CD4-positive, alpha-beta T cell (primary cell): ENCODE data around the gene RPL7L1. TPM values are rescaled to one million over a fixed set of nuclear protein-coding genes. Genes with fewer than 3 reads are reported as not detected.
A peak's percentile ranks its signal among the peaks of the same experiment; 100 is the strongest.

ENCODE experiments used
- ATAC-seq: fragments of 200-7000 bp; cut with Tn5 transposase; one replicate; pipeline ENCODE4 v1.10.0; 2022; ENCODE audit warnings: mild to moderate bottlenecking; ENCODE audit not compliant: poor library complexity
- CTCF ChIA-PET: fragments of 350-600 bp; sonication (Branson Sonifier 250); formaldehyde crosslinking; loops from one replicate; lab custom pipeline; 2021; ENCODE audit warnings: antibody characterized with exemption, inconsistent platforms; lab: Charles Lee
- POLR2A ChIA-PET: fragments of 350-600 bp; sonication (Branson Sonifier 250); formaldehyde crosslinking; loops from one replicate; lab custom pipeline; 2021; ENCODE audit warnings: antibody characterized with exemption, inconsistent platforms; lab: Charles Lee
- DNase-seq, 14 experiments: peaks; one replicate each; pipeline ENCODE4 v3.0.0-alpha.2; 2013 to 2020; ENCODE audit warnings: mixed read lengths in 2 of 14
- H3K27ac ChIP-seq, 2 donors: one replicate each; pipeline versions ENCODE4 v1.5.1 to v1.7.0; 2013; ENCODE audit warnings: low read length in 2 of 2, low read depth in 1 of 2, mild to moderate bottlenecking in 1 of 2
- H3K27me3 ChIP-seq, 2 experiments: 1 replicate in 1 of 2; 2 replicates in 1 of 2; pipeline versions ENCODE4 v1.6.1 to v1.7.0; 2013; ENCODE audit warnings: low read length in 2 of 2, control low read depth in 1 of 2, mild to moderate bottlenecking in 1 of 2, moderate library complexity in 1 of 2; ENCODE audit not compliant: insufficient read depth in 2 of 2, control insufficient read depth in 1 of 2
- H3K36me3 ChIP-seq: one replicate; pipeline ENCODE4 v1.6.1; 2013; ENCODE audit warnings: low read length, control low read depth; ENCODE audit not compliant: insufficient read depth
- H3K4me1 ChIP-seq: one replicate; pipeline ENCODE4 v1.6.1; 2013; ENCODE audit warnings: low read length, control low read depth; ENCODE audit not compliant: insufficient read depth
- H3K4me3 ChIP-seq: one replicate; pipeline ENCODE4 v1.5.1; 2013; ENCODE audit warnings: mild to moderate bottlenecking, low read length, moderate library complexity
- H3K9me3 ChIP-seq, 2 experiments: 1 replicate in 1 of 2; 2 replicates in 1 of 2; pipeline versions ENCODE4 v1.6.1 to v1.7.0; 2013; ENCODE audit warnings: low read length in 2 of 2, mild to moderate bottlenecking in 2 of 2, control low read depth in 1 of 2, moderate library complexity in 1 of 2; ENCODE audit not compliant: control insufficient read depth in 1 of 2, insufficient read depth in 1 of 2
- H3K27ac Mint-ChIP-seq: one replicate; pipeline ENCODE4 v1.8.0; 2020; ENCODE audit warnings: mixed read lengths
- H3K27me3 Mint-ChIP-seq: one replicate; pipeline ENCODE4 v1.8.0; 2021; ENCODE audit warnings: mixed read lengths
- H3K36me3 Mint-ChIP-seq: one replicate; pipeline ENCODE4 v1.8.0; 2021; ENCODE audit warnings: low read depth, mixed read lengths
- H3K4me1 Mint-ChIP-seq: one replicate; pipeline ENCODE4 v1.8.0; 2021; ENCODE audit warnings: low read depth, mixed read lengths
- H3K4me3 Mint-ChIP-seq: one replicate; pipeline ENCODE4 v1.8.0; 2020; ENCODE audit warnings: mild to moderate bottlenecking, mixed read lengths
- H3K9me3 Mint-ChIP-seq: one replicate; pipeline ENCODE4 v1.8.0; 2020; ENCODE audit warnings: mixed read lengths
- CTCF ChIP-seq: fragments of 200-600 bp; IDR thresholded peaks from one replicate; pipeline ENCODE4 v1.8.0; 2022; ENCODE audit warnings: antibody characterized with exemption, mild to moderate bottlenecking
- intact Hi-C, 2 experiments: fragments of 100-400 bp; cut with DNase I in 1 of 2; cut with micrococcal nuclease in 1 of 2; formaldehyde crosslinking; loops; one replicate each; pipeline versions ENCODE4 v1.15.1 to v1.9.0; 2023 to 2025; cut with DNase I, micrococcal nuclease
- total RNA-seq, 174 experiments: library from RNA in 2 of 174; stranded (reverse) in 2 of 174; gene quantifications; one replicate each; pipeline ENCODE4 v1.2.3 and lab custom pipeline; 2021 to 2026

RPL7L1 gene
- total RNA-seq, 2 experiments from 2014 or later: 76.1 TPM

GRCh38 chr6:42870145-42870936 lies 9.1 kb upstream of the RPL7L1 start:
- DNase-seq (no peak), ATAC-seq (no peak)
- no peaks in the 10 kb centered on the region for H3K9me3 Mint-ChIP-seq
- H3K27ac Mint-ChIP-seq: peak overlapping the region; percentile 42
- Histone ChIP-seq H3K27ac (no peak overlapping the region), H3K9me3 (no peaks in the 10 kb centered on the region), H3K36me3 (peaks cover 34% of the 10 kb centered on the region), H3K4me1 (no peaks in the 10 kb centered on the region), H3K27me3 (no peaks in the 10 kb centered on the region), H3K4me3 (no peak overlapping the region)
- intact Hi-C loops: no loop called here
- no peaks in the 10 kb centered on the region for H3K27me3 Mint-ChIP-seq
- no peak for TF ChIP-seq CTCF
- CTCF ChIA-PET: no interaction called here
- POLR2A ChIA-PET: interaction anchor here (1.3 kb wide), 1 partner anchor 9 kb away, joined by 5 read pairs; the partner anchor contains the start of gene RPL7L1
- H3K36me3 Mint-ChIP-seq: peaks cover 42% of the 10 kb centered on the region
- H3K4me1 Mint-ChIP-seq: no peaks in the 10 kb centered on the region
- no peak overlapping the region for H3K4me3 Mint-ChIP-seq

GRCh38 chr6:42871711-42872110 lies 7.7 kb upstream of the RPL7L1 start:
- no peak for TF ChIP-seq CTCF
- no peak overlapping the region for H3K4me3 Mint-ChIP-seq
- ChIA-PET CTCF (interaction anchor here (0.7 kb wide), 1 partner anchor 1066 kb away, joined by 5 read pairs; no protein-coding TSS in a partner anchor), POLR2A (interaction anchor here (1.3 kb wide), 1 partner anchor 8 kb away, joined by 5 read pairs; the partner anchor contains the start of gene RPL7L1)
- Histone ChIP-seq H3K9me3 (no peaks in the 10 kb centered on the region), H3K36me3 (peaks cover 20% of the 10 kb centered on the region), H3K4me1 (no peaks in the 10 kb centered on the region), H3K4me3 (no peak overlapping the region), H3K27ac (no peak overlapping the region), H3K27me3 (no peaks in the 10 kb centered on the region)
- no peak for DNase-seq
- peaks cover 29% of the 10 kb centered on the region for H3K36me3 Mint-ChIP-seq
- H3K4me1 Mint-ChIP-seq: no peaks in the 10 kb centered on the region
- no peak overlapping the region for H3K27ac Mint-ChIP-seq
- intact Hi-C loops: no loop called here
- H3K9me3 Mint-ChIP-seq: no peaks in the 10 kb centered on the region
- ATAC-seq: no peak
- no peaks in the 10 kb centered on the region for H3K27me3 Mint-ChIP-seq

GRCh38 chr6:42873313-42873712 lies 6.1 kb upstream of the RPL7L1 start:
- no peak for DNase-seq
- Mint-ChIP-seq H3K4me3 (no peak overlapping the region), H3K27ac (no peak overlapping the region), H3K36me3 (peaks cover 14% of the 10 kb centered on the region), H3K9me3 (no peaks in the 10 kb centered on the region), H3K27me3 (no peaks in the 10 kb centered on the region), H3K4me1 (no peaks in the 10 kb centered on the region)
- Histone ChIP-seq H3K4me3 (no peak overlapping the region), H3K36me3 (peaks cover 4% of the 10 kb centered on the region), H3K9me3 (no peaks in the 10 kb centered on the region), H3K27me3 (no peaks in the 10 kb centered on the region), H3K4me1 (no peaks in the 10 kb centered on the region), H3K27ac (no peak overlapping the region)
- ATAC-seq: no peak
- CTCF ChIA-PET: interaction anchor here (0.6 to 1.0 kb wide), 2 partner anchors 16 to 261 kb away, joined by 3 to 4 read pairs; no protein-coding TSS in a partner anchor
- no peak for TF ChIP-seq CTCF
- intact Hi-C loops: no loop called here
- POLR2A ChIA-PET: interaction anchor here (1.2 to 1.4 kb wide), 2 partner anchors 147 to 211 kb away, joined by 3 to 4 read pairs; no protein-coding TSS in a partner anchor
